GM12865 (cell line): ENCODE data around the gene TDRD7.
"Not testable (repeated sequence)": the region's sequence is repeated elsewhere in the genome, so short reads cannot be mapped to it uniquely, and the experiment has no call there.

Experiments used
- DNase-seq: peaks from one replicate; pipeline ENCODE4 v3.0.0; 2010; ENCODE audit warnings: low read depth
- H3K4me3 ChIP-seq: 2 replicates; pipeline ENCODE4 v1.5.1; 2011; ENCODE audit warnings: mild to moderate bottlenecking, low read depth, low read length, control low read depth
- TF ChIP-seq, protein P1 (sequence below): IDR thresholded peaks from 2 replicates; pipeline ENCODE4 v1.5.1; 2011; ENCODE audit warnings: low read length, control low read depth, low read depth, inconsistent platforms; ENCODE audit not compliant: insufficient read depth; ENCODE audit errors: missing control alignments

The TDRD7 gene

DNA sequence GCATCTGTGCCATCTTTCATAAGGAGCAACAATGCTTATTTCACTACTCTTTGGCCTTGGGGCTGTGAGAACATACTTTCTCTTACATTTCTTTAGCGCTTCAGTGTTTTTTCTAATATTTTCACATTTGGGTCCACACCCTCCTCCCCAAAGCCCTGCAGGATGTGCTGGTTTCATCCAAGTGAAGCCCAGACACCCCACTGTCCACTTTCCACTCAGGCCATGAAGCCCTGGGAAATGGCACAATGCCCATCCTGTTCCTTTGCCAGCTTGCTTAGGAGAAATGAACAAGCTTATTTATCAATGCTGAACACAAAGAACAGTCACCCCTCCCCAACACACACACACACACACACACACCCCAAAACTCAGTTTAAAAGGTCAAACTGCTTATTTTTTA is 72.2 kb downstream of the TDRD7 start:
- no peak overlapping the region for H3K4me3 ChIP-seq
- DNase-seq, result no peak
- TF ChIP-seq, protein P1, sequence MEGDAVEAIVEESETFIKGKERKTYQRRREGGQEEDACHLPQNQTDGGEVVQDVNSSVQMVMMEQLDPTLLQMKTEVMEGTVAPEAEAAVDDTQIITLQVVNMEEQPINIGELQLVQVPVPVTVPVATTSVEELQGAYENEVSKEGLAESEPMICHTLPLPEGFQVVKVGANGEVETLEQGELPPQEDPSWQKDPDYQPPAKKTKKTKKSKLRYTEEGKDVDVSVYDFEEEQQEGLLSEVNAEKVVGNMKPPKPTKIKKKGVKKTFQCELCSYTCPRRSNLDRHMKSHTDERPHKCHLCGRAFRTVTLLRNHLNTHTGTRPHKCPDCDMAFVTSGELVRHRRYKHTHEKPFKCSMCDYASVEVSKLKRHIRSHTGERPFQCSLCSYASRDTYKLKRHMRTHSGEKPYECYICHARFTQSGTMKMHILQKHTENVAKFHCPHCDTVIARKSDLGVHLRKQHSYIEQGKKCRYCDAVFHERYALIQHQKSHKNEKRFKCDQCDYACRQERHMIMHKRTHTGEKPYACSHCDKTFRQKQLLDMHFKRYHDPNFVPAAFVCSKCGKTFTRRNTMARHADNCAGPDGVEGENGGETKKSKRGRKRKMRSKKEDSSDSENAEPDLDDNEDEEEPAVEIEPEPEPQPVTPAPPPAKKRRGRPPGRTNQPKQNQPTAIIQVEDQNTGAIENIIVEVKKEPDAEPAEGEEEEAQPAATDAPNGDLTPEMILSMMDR, result no peak

DNA sequence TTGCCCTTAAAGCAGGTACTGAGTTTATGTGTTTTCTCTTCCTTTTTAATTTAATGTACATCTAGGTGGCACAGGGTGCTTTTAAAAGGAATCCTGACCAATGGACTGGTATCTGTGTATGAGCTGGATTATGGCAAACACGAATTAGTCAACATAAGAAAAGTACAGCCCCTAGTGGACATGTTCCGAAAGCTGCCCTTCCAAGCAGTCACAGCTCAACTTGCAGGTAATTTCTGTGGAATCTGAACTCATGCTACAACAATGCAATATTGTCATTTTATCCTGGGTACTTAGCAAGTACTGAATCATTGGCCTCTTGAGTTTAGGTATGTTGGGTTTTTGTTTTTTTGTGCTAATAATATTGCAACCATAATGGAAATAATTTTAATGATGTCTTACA is 75.2 kb downstream of the TDRD7 start:
- no peak overlapping the region for H3K4me3 ChIP-seq
- TF ChIP-seq, protein P1, result no peak
- DNase-seq, result no peak

DNA sequence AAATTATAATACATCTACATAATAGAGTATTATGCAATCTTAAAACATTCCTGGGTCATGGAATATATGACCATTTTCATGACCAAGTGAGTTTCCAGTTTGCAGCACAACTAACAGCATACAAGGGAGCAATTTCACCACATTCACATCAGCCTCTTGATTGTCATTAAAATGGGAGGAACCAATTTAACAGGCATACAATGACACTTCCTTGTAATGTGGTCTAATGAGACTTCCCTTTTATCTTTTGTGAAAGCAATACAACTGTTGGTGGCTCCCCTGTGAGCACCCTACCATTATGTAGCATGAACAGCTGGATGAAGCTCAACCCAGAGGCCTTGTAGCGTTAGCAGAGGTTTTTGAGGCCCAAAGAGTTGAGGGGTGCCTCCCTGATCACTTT is 76.0 kb downstream of the TDRD7 start:
- TF ChIP-seq, protein P1, result no peak
- DNase-seq, result no peak
- H3K4me3 ChIP-seq, result no peak overlapping the region

DNA sequence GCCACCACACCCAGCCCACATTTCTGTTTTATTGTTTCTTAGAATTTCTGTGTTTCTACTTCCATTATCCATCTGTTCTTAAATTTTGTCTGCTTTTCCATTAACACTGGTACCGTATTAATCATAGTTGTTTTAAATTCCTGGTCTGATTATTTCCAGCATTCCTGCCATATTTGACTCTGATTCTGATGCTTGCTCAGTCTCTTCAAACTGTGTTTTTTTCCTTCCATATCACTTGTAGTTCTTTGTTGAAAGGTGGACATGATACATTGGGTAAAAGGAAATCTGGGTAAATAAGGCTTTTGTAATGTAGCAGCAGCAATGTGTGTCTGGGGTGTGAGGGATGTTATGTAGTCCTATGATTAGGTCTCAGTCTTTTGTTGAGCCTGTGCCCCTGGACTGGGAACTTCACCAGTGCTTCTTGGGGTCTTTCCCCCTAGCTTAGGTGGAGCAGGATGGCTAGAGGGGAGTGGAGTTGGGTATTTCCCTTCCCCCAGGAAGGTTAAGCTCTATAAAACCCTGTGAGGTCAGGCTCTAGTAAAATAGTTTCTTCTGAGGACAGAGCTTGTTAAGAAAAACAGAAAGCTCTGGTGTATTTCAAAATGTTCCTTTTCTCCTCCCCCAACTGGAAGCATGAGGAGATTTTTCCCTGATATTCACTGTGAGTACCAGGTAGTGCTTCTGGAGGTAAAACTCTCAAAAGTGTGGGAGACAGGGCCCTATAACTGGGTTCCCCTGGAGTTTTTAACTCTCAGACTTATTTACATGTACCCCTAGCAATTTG is 79.5 kb downstream of the TDRD7 start:
- TF ChIP-seq, protein P1, result no peak
- no peak overlapping the region for H3K4me3 ChIP-seq
- no peak for DNase-seq

DNA sequence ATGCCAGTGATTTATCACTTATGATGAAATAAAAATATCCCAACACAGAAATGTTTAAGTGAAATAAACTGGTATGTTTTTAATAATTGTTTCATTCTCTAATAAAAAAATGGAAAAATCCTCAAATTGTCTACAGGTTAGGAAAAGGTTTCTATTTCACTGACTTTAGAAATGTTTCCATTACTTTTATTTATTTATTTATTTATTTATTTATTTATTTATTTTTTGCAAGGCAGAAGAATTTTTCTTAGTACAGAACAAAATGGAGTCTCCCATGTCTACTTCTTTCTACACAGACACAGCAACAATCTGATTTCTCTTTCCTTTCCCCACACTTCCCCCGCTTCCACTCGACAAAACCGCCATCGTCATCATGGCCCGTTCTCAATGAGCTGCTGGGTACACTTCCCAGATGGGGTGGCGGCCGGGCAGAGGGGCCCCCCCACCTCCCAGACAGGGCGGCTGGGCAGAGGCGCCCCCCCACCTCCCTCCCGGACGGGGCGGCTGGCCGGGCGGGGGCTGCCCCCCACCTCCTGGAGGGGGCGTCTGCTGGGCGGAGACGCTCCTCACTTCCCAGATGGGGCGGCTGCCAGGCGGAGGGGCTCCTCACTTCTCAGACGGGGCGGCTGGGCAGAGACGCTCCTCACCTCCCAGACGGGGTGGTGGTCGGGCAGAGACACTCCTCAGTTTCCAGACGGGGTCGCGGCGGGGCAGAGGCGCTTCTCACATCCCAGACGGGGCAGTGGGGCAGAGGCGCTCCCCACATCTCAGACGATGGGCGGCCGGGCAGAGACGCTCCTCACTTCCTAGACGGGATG is 85.9 kb downstream of the TDRD7 start:
- H3K4me3 ChIP-seq, DNase-seq: not testable (repeated sequence)

DNA sequence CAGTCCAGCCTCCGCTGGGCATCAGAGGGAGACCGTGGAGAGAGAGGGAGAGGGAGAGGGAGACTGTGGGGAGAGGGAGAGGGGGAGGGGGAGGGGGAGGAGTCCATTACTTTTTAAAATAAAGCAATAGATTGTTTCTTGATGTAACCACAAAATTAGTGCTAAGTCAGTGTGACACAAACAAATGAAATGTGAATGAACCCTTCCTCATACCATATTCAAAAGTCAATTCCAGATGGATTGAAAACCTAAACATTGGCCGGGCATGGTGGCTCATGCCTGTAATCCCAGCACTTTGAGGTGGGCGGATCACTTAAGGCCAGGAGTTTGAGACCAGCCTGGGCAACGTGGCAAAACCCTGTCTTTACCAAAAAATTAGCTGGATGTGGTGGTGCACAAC is 87.0 kb downstream of the TDRD7 start:
- H3K4me3 ChIP-seq, DNase-seq: not testable (repeated sequence)

DNA sequence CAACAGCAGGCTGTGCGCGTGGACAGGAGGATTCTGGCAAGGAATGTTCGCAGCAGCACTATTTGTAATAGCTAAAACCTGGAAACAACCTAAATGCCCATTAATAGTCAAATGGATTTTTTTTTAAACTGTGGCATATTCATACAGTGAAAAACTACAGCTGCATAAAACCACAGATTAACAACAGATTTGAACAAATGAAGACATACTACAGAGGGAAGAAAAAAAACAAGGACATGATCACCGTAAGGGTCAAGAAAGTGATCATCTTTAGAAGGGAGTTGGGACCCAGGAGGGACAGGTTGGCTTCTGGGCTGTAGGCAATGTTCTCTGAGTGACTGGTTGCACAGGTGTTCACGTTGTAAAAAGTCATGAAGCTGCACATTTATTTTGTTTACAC is 88.4 kb downstream of the TDRD7 start:
- peak; percentile 27 for DNase-seq
- TF ChIP-seq, protein P1, result no peak
- no peak overlapping the region for H3K4me3 ChIP-seq
